ENCODE results near the gene FMO5. TPM values are rescaled to one million over a fixed set of nuclear protein-coding genes. Genes with fewer than 3 reads are reported as not detected.

Gene FMO5
- total and polyA plus RNA-seq, 2 of the 13 experiments (the other 11 are each of a cell fraction or from before 2014, with no cell fraction given): 48.2 to 149 TPM

DNA sequence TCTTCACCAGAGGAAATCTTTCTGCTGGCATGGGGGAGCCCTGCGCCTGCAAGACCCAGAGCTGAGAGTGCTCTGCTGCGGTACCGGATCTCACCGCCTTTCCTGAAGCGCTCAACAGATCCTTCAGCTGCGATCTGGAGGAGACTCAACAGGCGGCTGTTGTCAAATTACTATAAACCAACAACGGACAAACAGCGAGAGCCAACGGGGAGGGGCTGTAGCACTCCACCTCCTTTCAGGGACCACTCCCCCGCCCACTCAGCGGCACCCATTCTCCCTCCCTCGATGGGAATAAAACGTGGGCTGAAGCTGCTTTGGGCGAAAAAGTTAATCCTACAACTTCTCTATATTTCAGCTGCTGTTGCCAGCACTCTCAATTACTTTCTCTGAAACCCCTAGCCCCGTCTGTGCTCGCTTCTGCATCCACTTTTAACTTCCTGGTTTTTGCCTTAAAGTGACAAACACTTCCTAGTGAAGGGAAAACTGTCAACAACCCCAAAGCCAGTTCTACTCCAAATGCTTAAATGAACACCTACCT, at the start of gene FMO5 (continued):
- TF ChIP-seq AHR (CRISPR knock-in tag; IDR thresholded peaks at IDR 0.05): no peak
- TF ChIP-seq SIN3A (IDR thresholded peaks at IDR 0.05; ENCODE audit: borderline replicate concordance, low read depth, low read length): peak; percentile 89
- TF ChIP-seq SOX6 (IDR thresholded peaks at IDR 0.05): no peak
- peak; percentile 61 for TF ChIP-seq SOX6 (CRISPR knock-in tag; IDR thresholded peaks at IDR 0.05)
- 0 out of 2 replicates have a peak, but pooled peaks have one; percentile 28 for TF ChIP-seq KAT8 (CRISPR knock-in tag; IDR thresholded peaks at IDR 0.05)
- no peak for TF ChIP-seq ZNF432 (CRISPR knock-in tag; IDR thresholded peaks at IDR 0.05; ENCODE audit: borderline replicate concordance)
- TF ChIP-seq ZMYM4 (CRISPR knock-in tag; IDR thresholded peaks at IDR 0.05): peak; percentile 63
- TF ChIP-seq NKX3-1 (CRISPR knock-in tag; IDR thresholded peaks at IDR 0.05): no peak
- TF ChIP-seq, protein P1, sequence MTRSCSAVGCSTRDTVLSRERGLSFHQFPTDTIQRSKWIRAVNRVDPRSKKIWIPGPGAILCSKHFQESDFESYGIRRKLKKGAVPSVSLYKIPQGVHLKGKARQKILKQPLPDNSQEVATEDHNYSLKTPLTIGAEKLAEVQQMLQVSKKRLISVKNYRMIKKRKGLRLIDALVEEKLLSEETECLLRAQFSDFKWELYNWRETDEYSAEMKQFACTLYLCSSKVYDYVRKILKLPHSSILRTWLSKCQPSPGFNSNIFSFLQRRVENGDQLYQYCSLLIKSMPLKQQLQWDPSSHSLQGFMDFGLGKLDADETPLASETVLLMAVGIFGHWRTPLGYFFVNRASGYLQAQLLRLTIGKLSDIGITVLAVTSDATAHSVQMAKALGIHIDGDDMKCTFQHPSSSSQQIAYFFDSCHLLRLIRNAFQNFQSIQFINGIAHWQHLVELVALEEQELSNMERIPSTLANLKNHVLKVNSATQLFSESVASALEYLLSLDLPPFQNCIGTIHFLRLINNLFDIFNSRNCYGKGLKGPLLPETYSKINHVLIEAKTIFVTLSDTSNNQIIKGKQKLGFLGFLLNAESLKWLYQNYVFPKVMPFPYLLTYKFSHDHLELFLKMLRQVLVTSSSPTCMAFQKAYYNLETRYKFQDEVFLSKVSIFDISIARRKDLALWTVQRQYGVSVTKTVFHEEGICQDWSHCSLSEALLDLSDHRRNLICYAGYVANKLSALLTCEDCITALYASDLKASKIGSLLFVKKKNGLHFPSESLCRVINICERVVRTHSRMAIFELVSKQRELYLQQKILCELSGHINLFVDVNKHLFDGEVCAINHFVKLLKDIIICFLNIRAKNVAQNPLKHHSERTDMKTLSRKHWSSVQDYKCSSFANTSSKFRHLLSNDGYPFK (CRISPR knock-in tag; IDR thresholded peaks at IDR 0.05; ENCODE audit: borderline replicate concordance): peak; percentile 66; the same call in 1 of the 2 replicates
- TF ChIP-seq ZNF546 (CRISPR knock-in tag; conservative IDR thresholded peaks at IDR 0.05): peak; percentile 67; the same call in 1 of the 2 replicates
- TF ChIP-seq ZNF792 (CRISPR knock-in tag; IDR thresholded peaks at IDR 0.05): 0 out of 2 replicates have a peak, but pooled peaks have one; percentile 18
- TF ChIP-seq POLR2A (IDR thresholded peaks at IDR 0.05; ENCODE audit: insufficient read depth in 1 of 2, low read depth in 2 of 2, low read length in 2 of 2): peak in 1 of 2 experiments; percentile 90; a peak in 2 of 4 replicates
- TF ChIP-seq KLF13 (CRISPR knock-in tag; IDR thresholded peaks at IDR 0.05): no peak
- TF ChIP-seq KLF6 (CRISPR knock-in tag; IDR thresholded peaks at IDR 0.05): peak; percentile 31; the same call in 1 of the 2 replicates
- TF ChIP-seq, protein P2, sequence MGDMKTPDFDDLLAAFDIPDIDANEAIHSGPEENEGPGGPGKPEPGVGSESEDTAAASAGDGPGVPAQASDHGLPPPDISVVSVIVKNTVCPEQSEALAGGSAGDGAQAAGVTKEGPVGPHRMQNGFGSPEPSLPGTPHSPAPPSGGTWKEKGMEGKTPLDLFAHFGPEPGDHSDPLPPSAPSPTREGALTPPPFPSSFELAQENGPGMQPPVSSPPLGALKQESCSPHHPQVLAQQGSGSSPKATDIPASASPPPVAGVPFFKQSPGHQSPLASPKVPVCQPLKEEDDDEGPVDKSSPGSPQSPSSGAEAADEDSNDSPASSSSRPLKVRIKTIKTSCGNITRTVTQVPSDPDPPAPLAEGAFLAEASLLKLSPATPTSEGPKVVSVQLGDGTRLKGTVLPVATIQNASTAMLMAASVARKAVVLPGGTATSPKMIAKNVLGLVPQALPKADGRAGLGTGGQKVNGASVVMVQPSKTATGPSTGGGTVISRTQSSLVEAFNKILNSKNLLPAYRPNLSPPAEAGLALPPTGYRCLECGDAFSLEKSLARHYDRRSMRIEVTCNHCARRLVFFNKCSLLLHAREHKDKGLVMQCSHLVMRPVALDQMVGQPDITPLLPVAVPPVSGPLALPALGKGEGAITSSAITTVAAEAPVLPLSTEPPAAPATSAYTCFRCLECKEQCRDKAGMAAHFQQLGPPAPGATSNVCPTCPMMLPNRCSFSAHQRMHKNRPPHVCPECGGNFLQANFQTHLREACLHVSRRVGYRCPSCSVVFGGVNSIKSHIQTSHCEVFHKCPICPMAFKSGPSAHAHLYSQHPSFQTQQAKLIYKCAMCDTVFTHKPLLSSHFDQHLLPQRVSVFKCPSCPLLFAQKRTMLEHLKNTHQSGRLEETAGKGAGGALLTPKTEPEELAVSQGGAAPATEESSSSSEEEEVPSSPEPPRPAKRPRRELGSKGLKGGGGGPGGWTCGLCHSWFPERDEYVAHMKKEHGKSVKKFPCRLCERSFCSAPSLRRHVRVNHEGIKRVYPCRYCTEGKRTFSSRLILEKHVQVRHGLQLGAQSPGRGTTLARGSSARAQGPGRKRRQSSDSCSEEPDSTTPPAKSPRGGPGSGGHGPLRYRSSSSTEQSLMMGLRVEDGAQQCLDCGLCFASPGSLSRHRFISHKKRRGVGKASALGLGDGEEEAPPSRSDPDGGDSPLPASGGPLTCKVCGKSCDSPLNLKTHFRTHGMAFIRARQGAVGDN (CRISPR knock-in tag; IDR thresholded peaks at IDR 0.05): peak; percentile 79
- TF ChIP-seq MED13 (CRISPR knock-in tag; IDR thresholded peaks at IDR 0.05): 0 out of 2 replicates have a peak, but pooled peaks have one; percentile 45
- peak; percentile 33; the same call in 1 of the 2 replicates for TF ChIP-seq ERF (CRISPR knock-in tag; IDR thresholded peaks at IDR 0.05)
- TF ChIP-seq, protein P3, sequence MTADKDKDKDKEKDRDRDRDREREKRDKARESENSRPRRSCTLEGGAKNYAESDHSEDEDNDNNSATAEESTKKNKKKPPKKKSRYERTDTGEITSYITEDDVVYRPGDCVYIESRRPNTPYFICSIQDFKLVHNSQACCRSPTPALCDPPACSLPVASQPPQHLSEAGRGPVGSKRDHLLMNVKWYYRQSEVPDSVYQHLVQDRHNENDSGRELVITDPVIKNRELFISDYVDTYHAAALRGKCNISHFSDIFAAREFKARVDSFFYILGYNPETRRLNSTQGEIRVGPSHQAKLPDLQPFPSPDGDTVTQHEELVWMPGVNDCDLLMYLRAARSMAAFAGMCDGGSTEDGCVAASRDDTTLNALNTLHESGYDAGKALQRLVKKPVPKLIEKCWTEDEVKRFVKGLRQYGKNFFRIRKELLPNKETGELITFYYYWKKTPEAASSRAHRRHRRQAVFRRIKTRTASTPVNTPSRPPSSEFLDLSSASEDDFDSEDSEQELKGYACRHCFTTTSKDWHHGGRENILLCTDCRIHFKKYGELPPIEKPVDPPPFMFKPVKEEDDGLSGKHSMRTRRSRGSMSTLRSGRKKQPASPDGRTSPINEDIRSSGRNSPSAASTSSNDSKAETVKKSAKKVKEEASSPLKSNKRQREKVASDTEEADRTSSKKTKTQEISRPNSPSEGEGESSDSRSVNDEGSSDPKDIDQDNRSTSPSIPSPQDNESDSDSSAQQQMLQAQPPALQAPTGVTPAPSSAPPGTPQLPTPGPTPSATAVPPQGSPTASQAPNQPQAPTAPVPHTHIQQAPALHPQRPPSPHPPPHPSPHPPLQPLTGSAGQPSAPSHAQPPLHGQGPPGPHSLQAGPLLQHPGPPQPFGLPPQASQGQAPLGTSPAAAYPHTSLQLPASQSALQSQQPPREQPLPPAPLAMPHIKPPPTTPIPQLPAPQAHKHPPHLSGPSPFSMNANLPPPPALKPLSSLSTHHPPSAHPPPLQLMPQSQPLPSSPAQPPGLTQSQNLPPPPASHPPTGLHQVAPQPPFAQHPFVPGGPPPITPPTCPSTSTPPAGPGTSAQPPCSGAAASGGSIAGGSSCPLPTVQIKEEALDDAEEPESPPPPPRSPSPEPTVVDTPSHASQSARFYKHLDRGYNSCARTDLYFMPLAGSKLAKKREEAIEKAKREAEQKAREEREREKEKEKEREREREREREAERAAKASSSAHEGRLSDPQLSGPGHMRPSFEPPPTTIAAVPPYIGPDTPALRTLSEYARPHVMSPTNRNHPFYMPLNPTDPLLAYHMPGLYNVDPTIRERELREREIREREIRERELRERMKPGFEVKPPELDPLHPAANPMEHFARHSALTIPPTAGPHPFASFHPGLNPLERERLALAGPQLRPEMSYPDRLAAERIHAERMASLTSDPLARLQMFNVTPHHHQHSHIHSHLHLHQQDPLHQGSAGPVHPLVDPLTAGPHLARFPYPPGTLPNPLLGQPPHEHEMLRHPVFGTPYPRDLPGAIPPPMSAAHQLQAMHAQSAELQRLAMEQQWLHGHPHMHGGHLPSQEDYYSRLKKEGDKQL (CRISPR knock-in tag; IDR thresholded peaks at IDR 0.05; ENCODE audit: low read depth): no peak
- TF ChIP-seq, protein P4, sequence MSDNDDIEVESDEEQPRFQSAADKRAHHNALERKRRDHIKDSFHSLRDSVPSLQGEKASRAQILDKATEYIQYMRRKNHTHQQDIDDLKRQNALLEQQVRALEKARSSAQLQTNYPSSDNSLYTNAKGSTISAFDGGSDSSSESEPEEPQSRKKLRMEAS (IDR thresholded peaks at IDR 0.05): peak; percentile 42

Data from HepG2 (cell line).